ENCODE data around the gene SPNS1.

GRCh38 chr16:28958216-28958615, 16.4 kb upstream of the SPNS1 start:
- TF ChIP-seq CTCF (conservative IDR thresholded peaks at IDR 0.05): no peak
- TF ChIP-seq EZH2 (IDR thresholded peaks at IDR 0.05; ENCODE audit: low read depth): no peak

Measured in PC-9 (cell line).